Measurements from ENCODE around the gene ATG10.

DNA sequence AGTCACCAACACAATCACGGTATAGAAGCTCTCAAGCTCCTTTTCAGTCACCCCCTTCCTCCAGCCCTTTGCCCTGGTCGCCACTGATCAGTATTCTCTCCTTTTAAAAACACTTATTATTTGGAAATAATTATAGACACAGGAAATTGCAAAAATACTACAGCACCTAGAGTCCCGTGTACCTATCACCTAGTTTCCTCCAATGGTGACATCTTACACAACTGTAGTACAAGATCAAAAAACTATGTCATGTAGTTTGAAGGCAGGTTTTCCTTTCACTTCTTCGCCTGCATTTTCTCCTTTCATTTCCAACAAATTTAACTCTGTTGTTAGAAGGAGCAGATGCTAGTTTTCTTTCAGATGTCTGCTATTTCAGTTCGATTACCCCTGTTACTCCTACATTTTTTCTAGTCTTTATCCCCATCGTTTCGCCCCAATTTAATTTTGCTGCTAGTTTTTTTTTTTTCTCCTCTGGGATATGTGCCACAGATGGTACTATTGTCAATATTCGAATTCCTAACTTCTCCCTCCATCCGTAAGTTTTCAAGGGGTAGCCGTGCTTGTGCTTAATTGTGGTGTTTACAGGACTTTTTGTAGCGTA is 612 bp upstream of the ATG10 start:
- TF ChIP-seq, protein P1, sequence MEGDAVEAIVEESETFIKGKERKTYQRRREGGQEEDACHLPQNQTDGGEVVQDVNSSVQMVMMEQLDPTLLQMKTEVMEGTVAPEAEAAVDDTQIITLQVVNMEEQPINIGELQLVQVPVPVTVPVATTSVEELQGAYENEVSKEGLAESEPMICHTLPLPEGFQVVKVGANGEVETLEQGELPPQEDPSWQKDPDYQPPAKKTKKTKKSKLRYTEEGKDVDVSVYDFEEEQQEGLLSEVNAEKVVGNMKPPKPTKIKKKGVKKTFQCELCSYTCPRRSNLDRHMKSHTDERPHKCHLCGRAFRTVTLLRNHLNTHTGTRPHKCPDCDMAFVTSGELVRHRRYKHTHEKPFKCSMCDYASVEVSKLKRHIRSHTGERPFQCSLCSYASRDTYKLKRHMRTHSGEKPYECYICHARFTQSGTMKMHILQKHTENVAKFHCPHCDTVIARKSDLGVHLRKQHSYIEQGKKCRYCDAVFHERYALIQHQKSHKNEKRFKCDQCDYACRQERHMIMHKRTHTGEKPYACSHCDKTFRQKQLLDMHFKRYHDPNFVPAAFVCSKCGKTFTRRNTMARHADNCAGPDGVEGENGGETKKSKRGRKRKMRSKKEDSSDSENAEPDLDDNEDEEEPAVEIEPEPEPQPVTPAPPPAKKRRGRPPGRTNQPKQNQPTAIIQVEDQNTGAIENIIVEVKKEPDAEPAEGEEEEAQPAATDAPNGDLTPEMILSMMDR (IDR thresholded peaks at IDR 0.05; ENCODE audit: poor library complexity, severe bottlenecking): no peak
- TF ChIP-seq, protein P2, sequence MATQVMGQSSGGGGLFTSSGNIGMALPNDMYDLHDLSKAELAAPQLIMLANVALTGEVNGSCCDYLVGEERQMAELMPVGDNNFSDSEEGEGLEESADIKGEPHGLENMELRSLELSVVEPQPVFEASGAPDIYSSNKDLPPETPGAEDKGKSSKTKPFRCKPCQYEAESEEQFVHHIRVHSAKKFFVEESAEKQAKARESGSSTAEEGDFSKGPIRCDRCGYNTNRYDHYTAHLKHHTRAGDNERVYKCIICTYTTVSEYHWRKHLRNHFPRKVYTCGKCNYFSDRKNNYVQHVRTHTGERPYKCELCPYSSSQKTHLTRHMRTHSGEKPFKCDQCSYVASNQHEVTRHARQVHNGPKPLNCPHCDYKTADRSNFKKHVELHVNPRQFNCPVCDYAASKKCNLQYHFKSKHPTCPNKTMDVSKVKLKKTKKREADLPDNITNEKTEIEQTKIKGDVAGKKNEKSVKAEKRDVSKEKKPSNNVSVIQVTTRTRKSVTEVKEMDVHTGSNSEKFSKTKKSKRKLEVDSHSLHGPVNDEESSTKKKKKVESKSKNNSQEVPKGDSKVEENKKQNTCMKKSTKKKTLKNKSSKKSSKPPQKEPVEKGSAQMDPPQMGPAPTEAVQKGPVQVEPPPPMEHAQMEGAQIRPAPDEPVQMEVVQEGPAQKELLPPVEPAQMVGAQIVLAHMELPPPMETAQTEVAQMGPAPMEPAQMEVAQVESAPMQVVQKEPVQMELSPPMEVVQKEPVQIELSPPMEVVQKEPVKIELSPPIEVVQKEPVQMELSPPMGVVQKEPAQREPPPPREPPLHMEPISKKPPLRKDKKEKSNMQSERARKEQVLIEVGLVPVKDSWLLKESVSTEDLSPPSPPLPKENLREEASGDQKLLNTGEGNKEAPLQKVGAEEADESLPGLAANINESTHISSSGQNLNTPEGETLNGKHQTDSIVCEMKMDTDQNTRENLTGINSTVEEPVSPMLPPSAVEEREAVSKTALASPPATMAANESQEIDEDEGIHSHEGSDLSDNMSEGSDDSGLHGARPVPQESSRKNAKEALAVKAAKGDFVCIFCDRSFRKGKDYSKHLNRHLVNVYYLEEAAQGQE (IDR thresholded peaks at IDR 0.05; ENCODE audit: borderline replicate concordance): peak; percentile 10
- TF ChIP-seq EP300 (conservative IDR thresholded peaks at IDR 0.05; ENCODE audit: poor library complexity, severe bottlenecking) (no peak), MXI1 (conservative IDR thresholded peaks at IDR 0.05; ENCODE audit: poor library complexity, severe bottlenecking) (peak; percentile 47), POLR2AphosphoS5 (IDR thresholded peaks at IDR 0.05) (no peak), TAF1 (IDR thresholded peaks at IDR 0.05; ENCODE audit: low read depth) (no peak), EZH2 (IDR thresholded peaks at IDR 0.05; ENCODE audit: borderline replicate concordance, insufficient read depth, low read length, poor library complexity, severe bottlenecking) (no peak)

Data from neural cell (in vitro differentiated cells).